DOHH2 (cell line): ENCODE data around the gene CCDC112.

ENCODE experiments used
- H3F3A ChIP-seq: fragments of 200-600 bp; sonication (generic), shearing (Covaris generic); 2 replicates; pipeline ENCODE4 v1.6.0; 2016; ENCODE audit warnings: antibody characterized with exemption, mild to moderate bottlenecking; ENCODE audit not compliant: control insufficient read depth, insufficient read depth
- H3K27ac ChIP-seq: fragments of 200-600 bp; sonication (generic); 2 replicates; pipeline ENCODE4 v1.5.1; 2014; ENCODE audit warnings: low read depth, mild to moderate bottlenecking, low read length, moderate library complexity
- H3K27me3 ChIP-seq: fragments of 200-600 bp; sonication (generic); 2 replicates; pipeline ENCODE4 v1.6.1; 2014; ENCODE audit warnings: mild to moderate bottlenecking, low read length, mixed read lengths; ENCODE audit not compliant: control insufficient read depth
- H3K36me3 ChIP-seq: fragments of 200-600 bp; sonication (generic); 2 replicates; pipeline ENCODE4 v1.6.1; 2014; ENCODE audit warnings: mild to moderate bottlenecking, low read length, moderate library complexity, mixed read lengths; ENCODE audit not compliant: control insufficient read depth
- H3K4me1 ChIP-seq: fragments of 200-600 bp; sonication (generic); 2 replicates; pipeline ENCODE4 v1.6.1; 2014; ENCODE audit warnings: mild to moderate bottlenecking, low read length, mixed read lengths; ENCODE audit not compliant: control insufficient read depth
- H3K4me2 ChIP-seq: fragments of 200-600 bp; sonication (generic); 2 replicates; pipeline ENCODE4 v1.6.0; 2014; ENCODE audit warnings: mild to moderate bottlenecking, low read length, moderate library complexity
- H3K4me3 ChIP-seq: fragments of 200-600 bp; sonication (generic); 2 replicates; pipeline ENCODE4 v1.5.1; 2014; ENCODE audit warnings: mild to moderate bottlenecking, low read length, mixed read lengths
- H3K79me2 ChIP-seq: fragments of 200-600 bp; sonication (generic); 2 replicates; pipeline ENCODE4 v1.6.1; 2014; ENCODE audit warnings: mild to moderate bottlenecking, low read length, mixed read lengths; ENCODE audit not compliant: control insufficient read depth
- H3K9me2 ChIP-seq: fragments of 200-600 bp; sonication (generic); replicated peaks from 2 replicates; pipeline ENCODE4 v1.6.1; 2014; ENCODE audit warnings: mild to moderate bottlenecking, low read length, mixed read lengths; ENCODE audit not compliant: control insufficient read depth
- H3K9me3 ChIP-seq: fragments of 200-600 bp; sonication (generic); 2 replicates; pipeline ENCODE4 v1.6.1; 2014; ENCODE audit warnings: antibody characterized with exemption, low read length, mixed read lengths; ENCODE audit not compliant: control insufficient read depth, insufficient read depth
- H4K20me1 ChIP-seq: fragments of 200-600 bp; sonication (generic); 2 replicates; pipeline ENCODE4 v1.6.0; 2014; ENCODE audit warnings: low read depth, mild to moderate bottlenecking, antibody characterized with exemption, low read length, moderate library complexity; ENCODE audit not compliant: control insufficient read depth, insufficient read depth
- EZH2phosphoT487 ChIP-seq: fragments of 200-600 bp; sonication (generic); IDR thresholded peaks from 2 replicates; pipeline ENCODE4 v1.6.1; 2017; ENCODE audit warnings: borderline replicate concordance, mild to moderate bottlenecking, antibody characterized with exemption, low read length, moderate library complexity, mixed read lengths
- TF ChIP-seq, protein P1 (sequence below): fragments of 200-600 bp; sonication (generic); IDR thresholded peaks from one replicate; pipeline ENCODE4 v1.5.1; 2014; ENCODE audit warnings: antibody characterized with exemption, mild to moderate bottlenecking, low read depth, low read length; ENCODE audit not compliant: poor library complexity, severe bottlenecking

Gene CCDC112

DNA sequence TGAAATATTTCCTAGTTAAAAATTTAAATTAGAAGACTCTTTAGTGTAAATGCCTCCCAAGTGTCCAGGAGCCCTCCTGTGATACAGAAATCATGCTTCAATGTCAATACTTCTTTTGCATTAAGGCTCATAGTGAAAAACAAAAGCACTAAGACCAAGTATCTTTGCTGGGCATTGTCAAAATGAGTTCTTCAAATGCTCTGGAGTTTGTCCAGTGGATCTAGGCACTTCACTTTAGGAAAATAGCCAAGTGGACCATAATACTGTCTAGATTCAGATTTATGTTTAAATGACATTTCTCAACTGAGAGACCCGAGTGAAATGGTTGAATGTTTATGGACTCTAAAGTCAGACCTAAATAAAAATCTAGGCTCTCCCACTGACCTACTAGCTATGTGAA, 21.3 kb upstream of the CCDC112 start:
- no peak overlapping the region for H3K4me3 ChIP-seq
- no peaks in the 10 kb centered on the region for H3K9me3 ChIP-seq
- H3K27ac ChIP-seq = no peak overlapping the region
- no peaks in the 10 kb centered on the region for H3K9me2 ChIP-seq
- H3K27me3 ChIP-seq = no peaks in the 10 kb centered on the region
- TF ChIP-seq, protein P1, sequence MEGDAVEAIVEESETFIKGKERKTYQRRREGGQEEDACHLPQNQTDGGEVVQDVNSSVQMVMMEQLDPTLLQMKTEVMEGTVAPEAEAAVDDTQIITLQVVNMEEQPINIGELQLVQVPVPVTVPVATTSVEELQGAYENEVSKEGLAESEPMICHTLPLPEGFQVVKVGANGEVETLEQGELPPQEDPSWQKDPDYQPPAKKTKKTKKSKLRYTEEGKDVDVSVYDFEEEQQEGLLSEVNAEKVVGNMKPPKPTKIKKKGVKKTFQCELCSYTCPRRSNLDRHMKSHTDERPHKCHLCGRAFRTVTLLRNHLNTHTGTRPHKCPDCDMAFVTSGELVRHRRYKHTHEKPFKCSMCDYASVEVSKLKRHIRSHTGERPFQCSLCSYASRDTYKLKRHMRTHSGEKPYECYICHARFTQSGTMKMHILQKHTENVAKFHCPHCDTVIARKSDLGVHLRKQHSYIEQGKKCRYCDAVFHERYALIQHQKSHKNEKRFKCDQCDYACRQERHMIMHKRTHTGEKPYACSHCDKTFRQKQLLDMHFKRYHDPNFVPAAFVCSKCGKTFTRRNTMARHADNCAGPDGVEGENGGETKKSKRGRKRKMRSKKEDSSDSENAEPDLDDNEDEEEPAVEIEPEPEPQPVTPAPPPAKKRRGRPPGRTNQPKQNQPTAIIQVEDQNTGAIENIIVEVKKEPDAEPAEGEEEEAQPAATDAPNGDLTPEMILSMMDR = no peak
- TF ChIP-seq EZH2phosphoT487 = no peak
- no peaks in the 10 kb centered on the region for H4K20me1 ChIP-seq
- no peak overlapping the region for H3K4me2 ChIP-seq
- H3F3A ChIP-seq = no peaks in the 10 kb centered on the region
- no peaks in the 10 kb centered on the region for H3K36me3 ChIP-seq
- H3K4me1 ChIP-seq = no peaks in the 10 kb centered on the region
- no peaks in the 10 kb centered on the region for H3K79me2 ChIP-seq

DNA sequence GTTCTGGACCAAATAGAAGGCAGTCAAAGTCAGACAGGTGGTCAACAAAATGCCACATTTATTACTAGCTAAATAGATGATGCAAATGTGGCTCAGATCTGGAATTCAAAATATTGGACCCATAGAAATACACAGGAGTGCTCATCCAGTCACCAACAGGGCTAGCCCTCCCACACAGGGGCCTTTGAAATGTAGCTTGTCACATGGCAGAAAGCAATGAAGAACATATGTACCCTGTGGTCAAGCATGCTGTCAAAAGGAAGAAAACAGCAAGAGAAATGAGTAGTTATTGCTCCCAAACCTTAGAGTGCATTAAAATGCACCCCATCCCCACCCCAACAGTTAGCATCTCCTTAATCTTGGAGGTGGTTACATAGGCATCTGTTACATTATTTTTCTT, 20.9 kb upstream of the CCDC112 start:
- Histone ChIP-seq H3K9me3 (no peaks in the 10 kb centered on the region), H3K79me2 (no peaks in the 10 kb centered on the region), H3K36me3 (no peaks in the 10 kb centered on the region), H4K20me1 (no peaks in the 10 kb centered on the region), H3F3A (no peaks in the 10 kb centered on the region), H3K4me2 (no peak overlapping the region), H3K27me3 (no peaks in the 10 kb centered on the region), H3K9me2 (no peaks in the 10 kb centered on the region), H3K4me3 (no peak overlapping the region), H3K4me1 (no peaks in the 10 kb centered on the region), H3K27ac (no peak overlapping the region)
- no peak for TF ChIP-seq EZH2phosphoT487
- TF ChIP-seq, protein P1 = no peak

DNA sequence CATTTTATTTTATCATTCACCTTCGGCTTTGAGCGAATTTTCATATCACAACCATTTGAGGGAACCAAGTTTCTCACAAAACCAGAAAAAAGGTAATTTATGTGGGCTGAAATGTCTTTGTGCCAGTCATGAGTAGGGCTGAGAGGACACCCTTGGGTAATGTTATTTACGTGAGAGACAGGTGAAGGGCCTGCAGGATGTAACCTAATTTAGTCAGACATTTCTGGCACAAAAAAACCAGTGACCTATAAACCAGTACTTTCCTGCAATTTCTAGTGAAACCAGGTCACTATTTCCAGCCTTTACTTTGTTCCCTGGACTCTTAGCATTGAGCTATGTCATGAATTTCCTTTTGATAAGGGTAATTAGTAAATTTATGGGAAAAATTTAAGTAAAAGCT, 17.2 kb upstream of the CCDC112 start:
- Histone ChIP-seq H4K20me1 (no peaks in the 10 kb centered on the region), H3K4me2 (no peak overlapping the region), H3K4me1 (no peaks in the 10 kb centered on the region), H3K27ac (no peak overlapping the region), H3K27me3 (no peaks in the 10 kb centered on the region), H3K4me3 (no peak overlapping the region), H3K9me2 (no peaks in the 10 kb centered on the region), H3K79me2 (no peaks in the 10 kb centered on the region), H3K36me3 (no peaks in the 10 kb centered on the region), H3K9me3 (no peaks in the 10 kb centered on the region), H3F3A (no peaks in the 10 kb centered on the region)
- no peak for TF ChIP-seq EZH2phosphoT487
- TF ChIP-seq, protein P1 = no peak

DNA sequence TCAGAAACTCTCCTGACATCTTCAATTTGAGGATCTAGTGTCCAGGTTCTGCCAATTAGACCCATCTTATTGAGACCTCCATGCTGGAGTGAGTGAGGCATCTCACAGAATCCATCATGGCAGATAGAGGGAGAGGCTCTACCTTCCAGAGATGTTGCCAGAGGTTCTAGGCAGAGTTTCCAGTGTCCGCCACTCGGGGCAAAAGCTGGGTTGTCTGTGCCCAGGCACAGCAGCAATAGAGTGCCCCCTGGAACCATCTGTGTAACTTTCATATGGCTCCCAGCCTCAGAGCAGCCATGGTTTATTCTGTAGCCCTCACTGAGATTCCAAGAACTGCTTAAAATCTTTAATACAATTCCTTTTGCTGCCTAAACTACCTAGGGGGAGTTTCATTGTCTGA, 16.6 kb upstream of the CCDC112 start:
- no peaks in the 10 kb centered on the region for H3K9me2 ChIP-seq
- H3K4me2 ChIP-seq = no peak overlapping the region
- no peaks in the 10 kb centered on the region for H4K20me1 ChIP-seq
- H3K9me3 ChIP-seq = no peaks in the 10 kb centered on the region
- no peaks in the 10 kb centered on the region for H3K4me1 ChIP-seq
- no peak overlapping the region for H3K4me3 ChIP-seq
- TF ChIP-seq, protein P1 = no peak
- no peak for TF ChIP-seq EZH2phosphoT487
- no peaks in the 10 kb centered on the region for H3F3A ChIP-seq
- no peak overlapping the region for H3K27ac ChIP-seq
- H3K27me3 ChIP-seq = no peaks in the 10 kb centered on the region
- H3K36me3 ChIP-seq = no peaks in the 10 kb centered on the region
- H3K79me2 ChIP-seq = no peaks in the 10 kb centered on the region
